BE2C (cell line): Measurements from ENCODE around the gene MB.

Source experiments
- DNase-seq: peaks from one replicate; pipeline ENCODE4 v3.0.0-alpha.2; 2020
- H3K27me3 ChIP-seq: fragments of 250-450 bp; sonication (Bioruptor Pico); 2 replicates; pipeline ENCODE4 v1.5.1; 2020; ENCODE audit warnings: mild to moderate bottlenecking
- H3K36me3 ChIP-seq: fragments of 250-450 bp; sonication (Bioruptor Pico); 2 replicates; pipeline ENCODE4 v1.5.1; 2020; ENCODE audit warnings: mild to moderate bottlenecking
- H3K4me1 ChIP-seq: fragments of 250-450 bp; sonication (Bioruptor Pico); 2 replicates; pipeline ENCODE4 v1.5.1; 2020
- H3K4me3 ChIP-seq: 2 replicates; pipeline ENCODE4 v1.5.1; 2011; ENCODE audit warnings: low read depth, low read length
- H3K9me3 ChIP-seq: fragments of 250-450 bp; sonication (Bioruptor Pico); 2 replicates; pipeline ENCODE4 v1.5.1; 2020
- CTCF ChIP-seq: IDR thresholded peaks from 2 replicates; pipeline ENCODE4 v1.5.1; 2012; ENCODE audit warnings: mild to moderate bottlenecking, low read depth, low read length

Gene MB

DNA sequence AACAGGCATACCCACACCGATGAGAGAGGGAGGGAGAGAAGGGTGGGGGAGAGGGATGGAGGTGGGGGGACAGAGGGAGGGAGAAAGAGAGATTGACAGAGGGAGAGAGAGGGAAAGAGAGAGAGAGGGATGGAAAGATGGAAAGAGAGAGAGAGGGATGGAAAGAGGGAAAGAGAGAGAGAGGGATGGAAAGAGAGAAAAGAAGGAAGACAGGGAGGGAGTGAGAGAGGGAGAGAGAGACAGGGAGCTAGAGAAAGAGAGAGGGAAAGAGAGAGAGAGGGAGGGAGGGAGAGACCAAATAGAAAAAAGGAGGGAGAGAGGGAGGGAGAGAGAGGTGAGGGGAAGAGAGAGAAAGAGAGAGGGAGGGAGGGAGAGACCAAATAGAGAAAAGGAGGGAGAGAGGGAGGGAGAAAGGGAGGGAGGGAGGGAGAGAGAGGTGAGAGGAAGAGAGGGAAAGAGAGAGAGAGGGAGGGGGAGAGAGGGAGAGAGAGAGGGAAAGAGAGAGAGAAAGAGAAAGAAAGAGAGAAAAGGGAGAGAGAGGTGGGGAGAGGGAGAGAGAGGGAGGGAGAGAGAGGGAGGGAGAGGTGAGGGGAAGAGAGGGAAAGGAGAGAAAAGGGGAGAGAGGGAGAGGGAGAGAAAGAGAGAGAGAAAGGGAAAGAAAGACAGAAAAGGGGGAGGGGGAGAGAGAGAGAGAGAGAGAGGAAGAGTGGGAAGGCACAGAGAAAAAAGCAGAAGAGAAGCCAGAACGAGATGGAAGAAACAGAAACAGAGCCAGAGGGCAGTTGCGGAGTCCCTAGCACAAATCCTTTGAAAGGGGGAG is 23.8 kb downstream of the MB start:
- H3K36me3 ChIP-seq: no peaks in the 10 kb centered on the region
- TF ChIP-seq CTCF: no peak
- DNase-seq: no peak
- no peak overlapping the region for H3K4me3 ChIP-seq
- H3K4me1 ChIP-seq: peaks cover 12% of the 10 kb centered on the region
- H3K9me3 ChIP-seq: no peaks in the 10 kb centered on the region
- H3K27me3 ChIP-seq: no peaks in the 10 kb centered on the region

DNA sequence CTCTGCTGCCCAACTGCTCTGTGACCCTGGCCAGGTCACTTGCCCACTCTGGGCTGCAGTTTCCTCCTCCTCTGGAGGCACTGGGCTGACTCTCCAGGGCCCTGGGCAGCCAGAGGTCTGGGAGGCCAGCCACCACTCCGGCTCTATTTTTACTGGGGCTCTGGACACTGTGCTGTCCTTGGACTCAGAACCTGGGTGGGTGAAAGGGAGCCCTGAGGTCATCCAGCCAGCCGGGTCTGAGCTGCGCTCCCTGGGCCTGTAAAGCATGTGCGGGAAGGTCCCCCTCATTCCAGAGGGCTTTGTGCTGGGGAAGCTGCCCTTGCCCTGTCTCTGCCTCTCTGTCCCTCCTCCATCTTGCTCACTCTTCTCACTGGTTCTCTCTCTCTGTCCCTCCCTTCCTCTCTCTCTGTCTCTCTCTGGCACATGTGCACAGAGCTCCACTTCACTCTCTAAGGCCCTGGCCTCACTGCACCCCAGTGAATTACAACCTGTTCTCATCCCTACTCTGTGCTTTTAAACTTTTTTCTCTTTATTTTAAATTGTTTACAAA is 24.6 kb downstream of the MB start:
- DNase-seq: no peak
- no peak for TF ChIP-seq CTCF
- no peaks in the 10 kb centered on the region for H3K9me3 ChIP-seq
- no peaks in the 10 kb centered on the region for H3K36me3 ChIP-seq
- H3K4me3 ChIP-seq: no peak overlapping the region
- no peaks in the 10 kb centered on the region for H3K27me3 ChIP-seq
- peaks cover 15% of the 10 kb centered on the region for H3K4me1 ChIP-seq

DNA sequence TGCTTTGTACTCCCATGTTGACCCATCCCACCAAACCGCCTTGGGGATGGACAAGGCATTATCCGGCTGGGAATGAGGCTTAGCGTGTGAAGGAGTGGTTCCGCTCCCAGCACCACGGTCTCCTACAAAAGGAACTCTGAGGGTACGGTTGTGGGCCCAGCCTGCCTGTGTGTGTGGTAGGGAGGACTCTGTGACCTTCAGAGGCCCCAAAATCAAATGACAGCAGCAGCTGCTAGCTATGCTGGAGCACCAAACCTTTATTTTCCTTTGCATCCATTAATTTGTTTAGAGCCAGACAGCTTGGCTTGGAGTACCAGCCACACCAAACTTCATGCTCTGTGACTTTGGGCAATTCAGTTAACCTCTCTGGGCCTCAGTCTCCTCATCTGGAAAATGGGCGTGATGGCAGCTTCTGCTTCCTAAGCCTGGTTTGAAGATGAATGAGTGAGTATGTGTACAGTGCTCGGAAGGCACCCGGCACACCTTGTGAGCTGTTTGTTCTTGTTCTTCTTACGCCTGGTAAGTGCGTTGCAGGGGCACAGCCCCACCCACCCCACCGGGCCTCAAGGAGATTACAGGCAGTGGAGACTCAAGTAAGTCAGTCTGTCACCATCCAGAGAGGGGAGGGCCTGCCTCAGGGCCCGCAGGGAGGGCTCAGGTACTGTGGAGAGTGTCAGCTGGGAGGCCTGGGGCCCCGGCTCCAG is 25.3 kb downstream of the MB start:
- no peaks in the 10 kb centered on the region for H3K36me3 ChIP-seq
- H3K9me3 ChIP-seq: no peaks in the 10 kb centered on the region
- H3K27me3 ChIP-seq: no peaks in the 10 kb centered on the region
- DNase-seq: no peak
- no peak overlapping the region for H3K4me3 ChIP-seq
- TF ChIP-seq CTCF: no peak
- peaks cover 15% of the 10 kb centered on the region for H3K4me1 ChIP-seq

DNA sequence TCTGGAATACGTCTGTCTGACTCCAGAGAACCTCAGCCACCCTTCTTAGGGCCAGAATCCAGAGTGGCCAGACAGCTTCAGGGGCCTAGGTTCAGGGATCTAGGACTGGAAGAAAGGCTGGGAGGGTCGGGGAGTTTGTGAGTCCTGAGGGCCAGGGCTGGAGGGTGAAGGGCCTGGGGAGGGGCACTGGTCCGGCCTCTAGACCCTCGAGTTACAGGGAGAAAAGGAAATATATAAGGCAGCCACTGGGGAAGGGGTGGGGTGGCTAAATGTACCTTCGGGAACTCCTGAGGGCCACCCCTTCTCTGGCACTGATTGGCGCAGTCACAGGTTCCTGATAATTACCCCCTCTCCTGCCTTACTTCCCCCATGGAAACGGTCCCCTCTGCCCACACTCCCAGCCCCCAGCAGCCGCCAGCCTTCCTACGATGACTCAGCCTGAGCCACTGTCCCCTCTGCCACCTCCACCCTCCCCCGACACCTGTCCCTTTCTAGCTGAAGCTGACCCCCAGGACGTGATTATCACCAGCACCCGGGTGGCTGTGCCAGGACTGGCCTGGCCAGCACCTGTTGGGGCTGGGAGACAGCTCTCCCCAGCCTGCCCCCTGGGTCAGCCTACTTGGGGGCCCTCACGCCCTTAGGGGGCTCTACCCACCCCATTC is 26.4 kb downstream of the MB start:
- Histone ChIP-seq H3K36me3 (no peaks in the 10 kb centered on the region), H3K4me1 (peaks cover 15% of the 10 kb centered on the region), H3K27me3 (no peaks in the 10 kb centered on the region), H3K4me3 (no peak overlapping the region), H3K9me3 (no peaks in the 10 kb centered on the region)
- peak; percentile 55 for DNase-seq
- TF ChIP-seq CTCF: no peak

GRCh38 chr22:35589756-35590093 is 27.4 kb downstream of the MB start:
- H3K4me1 ChIP-seq: peaks cover 15% of the 10 kb centered on the region
- no peak overlapping the region for H3K4me3 ChIP-seq
- DNase-seq: no peak
- no peaks in the 10 kb centered on the region for H3K9me3 ChIP-seq
- no peaks in the 10 kb centered on the region for H3K27me3 ChIP-seq
- TF ChIP-seq CTCF: no peak
- H3K36me3 ChIP-seq: no peaks in the 10 kb centered on the region
